H1 (cell line): ENCODE measurements around the gene CDV3. TPM values are rescaled to one million over a fixed set of nuclear protein-coding genes. Genes with fewer than 3 reads are reported as not detected.

ENCODE experiments used
- RBBP5 ChIP-seq: IDR thresholded peaks from 2 replicates; pipeline ENCODE4 v1.7.1; 2012; ENCODE audit warnings: low read depth, mild to moderate bottlenecking, inconsistent platforms, low read length, moderate library complexity, borderline replicate concordance
- SIRT6 ChIP-seq: IDR thresholded peaks from one replicate; pipeline ENCODE4 v1.7.1; 2012; ENCODE audit warnings: low read length, inconsistent platforms
- SP2 ChIP-seq: IDR thresholded peaks from 2 replicates; pipeline ENCODE4 v1.6.1; 2012; ENCODE audit warnings: mild to moderate bottlenecking, low read length, inconsistent platforms
- TAF7 ChIP-seq: optimal IDR thresholded peaks from 2 replicates; pipeline ENCODE3; 2011; ENCODE audit warnings: low read depth, mild to moderate bottlenecking, inconsistent platforms, low read length, moderate library complexity, borderline replicate concordance
- YY1 ChIP-seq: IDR thresholded peaks from 2 replicates; pipeline ENCODE4 v1.6.1; 2011; ENCODE audit warnings: low read depth, mild to moderate bottlenecking, low read length
- polyA plus RNA-seq, 7 experiments: library from polyadenylated mRNA; depleted of rRNA in 3 of 7; stranded (reverse) in 5 of 7; unstranded in 2 of 7; fragments of >200 nt in 5 of 7; fragments of 200-250 nt in 2 of 7; gene quantifications; 1 replicate in 5 of 7; 2 replicates in 1 of 7; 4 replicates in 1 of 7; pipeline versions ENCODE4 v1.2.1 to v1.2.3, GENCODE V29; 2011 to 2013; ENCODE audit warnings: missing spikeins in 2 of 7, mixed read lengths in 2 of 7
- total RNA-seq: library from RNA; stranded (reverse); fragmentation: NEBNext Ultra II Directional; extraction: Animal tissue kit (Norgen Biotek cat#: 25700); gene quantifications from 2 replicates; pipeline ENCODE4 v1.2.1, GENCODE V29; 2021

The CDV3 gene
- total and polyA plus RNA-seq, 2 of the 8 experiments (the other 6 are each of a cell fraction or from before 2014, with no cell fraction given): 29.4 to 163 TPM

DNA sequence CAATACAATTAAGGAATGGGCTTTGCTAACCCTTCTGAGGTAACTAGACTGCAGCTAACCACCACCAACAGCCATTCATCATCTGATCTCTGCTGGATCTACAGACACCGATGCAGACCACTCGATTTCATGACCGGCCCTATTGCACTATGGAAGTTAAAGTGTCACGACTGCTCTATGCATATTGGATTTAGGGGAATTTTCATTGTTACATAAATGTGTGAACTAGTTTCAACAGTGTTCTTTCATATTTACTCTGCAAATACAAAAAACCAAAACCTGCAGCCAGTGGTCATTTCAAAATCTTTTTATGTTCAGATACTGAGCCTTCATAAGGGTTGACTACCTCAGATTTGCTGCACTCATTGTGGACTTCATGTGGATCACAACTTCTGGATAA lies 14.5 kb downstream of the CDV3 start (continued):
- TF ChIP-seq SIRT6 (no peak), YY1 (no peak), RBBP5 (no peak), TAF7 (no peak), SP2 (no peak)
